Neuronal stem cell (in vitro differentiated cells): ENCODE results near the gene C22orf42.

ENCODE experiments used
- DNase-seq: peaks from one replicate; pipeline ENCODE4 v3.0.0-alpha.2; 2013; ENCODE audit warnings: low spot score
- H2AFZ ChIP-seq: one replicate; pipeline ENCODE4 v1.6.1; 2013; ENCODE audit warnings: mild to moderate bottlenecking, low read length, inconsistent platforms
- H2AK5ac ChIP-seq: 2 replicates; pipeline ENCODE4 v1.6.1; 2013; ENCODE audit warnings: low read depth, mild to moderate bottlenecking, inconsistent platforms, low read length, moderate library complexity, mixed read lengths
- H2BK120ac ChIP-seq: 2 replicates; pipeline ENCODE4 v1.6.1; 2013; ENCODE audit warnings: low read depth, mild to moderate bottlenecking, inconsistent platforms, low read length, moderate library complexity, mixed read lengths
- H2BK12ac ChIP-seq: one replicate; pipeline ENCODE4 v1.6.1; 2013; ENCODE audit warnings: low read length, inconsistent platforms
- H2BK15ac ChIP-seq: 2 replicates; pipeline ENCODE4 v1.6.1; 2013; ENCODE audit warnings: mild to moderate bottlenecking, low read length, inconsistent platforms, mixed read lengths
- H2BK5ac ChIP-seq: one replicate; pipeline ENCODE4 v1.6.1; 2013; ENCODE audit warnings: inconsistent platforms, mild to moderate bottlenecking, low read length, moderate library complexity
- H3K14ac ChIP-seq: one replicate; pipeline ENCODE4 v1.6.1; 2013; ENCODE audit warnings: low read length, inconsistent platforms
- H3K18ac ChIP-seq: 2 replicates; pipeline ENCODE4 v1.6.1; 2013; ENCODE audit warnings: low read length, inconsistent platforms
- H3K23ac ChIP-seq: 2 replicates; pipeline ENCODE4 v1.6.1; 2013; ENCODE audit warnings: low read depth, mild to moderate bottlenecking, mixed read lengths, low read length, inconsistent platforms; ENCODE audit not compliant: poor library complexity
- H3K27ac ChIP-seq: replicated peaks from 3 replicates; pipeline ENCODE4 v1.5.1; 2013; ENCODE audit warnings: low read length, inconsistent platforms
- H3K27me3 ChIP-seq, 3 experiments: 2 replicates each; pipeline ENCODE4 v1.6.1; 2013; ENCODE audit warnings: low read length in 3 of 3, mild to moderate bottlenecking in 2 of 3, inconsistent platforms in 1 of 3, low read depth in 1 of 3, mixed read lengths in 1 of 3, moderate library complexity in 1 of 3; ENCODE audit not compliant: control insufficient read depth in 3 of 3, insufficient read depth in 3 of 3
- H3K36me3 ChIP-seq, 2 donors: replicated peaks in 1 of 2; 2 replicates each; pipeline ENCODE4 v1.6.1; 2013; ENCODE audit warnings: low read length in 2 of 2; ENCODE audit not compliant: control insufficient read depth in 2 of 2, insufficient read depth in 2 of 2
- H3K4ac ChIP-seq: 2 replicates; pipeline ENCODE4 v1.6.1; 2013; ENCODE audit warnings: inconsistent platforms, mild to moderate bottlenecking, low read length, moderate library complexity
- H3K4me1 ChIP-seq, 2 donors: 1 replicate in 1 of 2; 2 replicates in 1 of 2; pipeline ENCODE4 v1.6.1; 2013; ENCODE audit warnings: low read length in 2 of 2, low read depth in 1 of 2; ENCODE audit not compliant: control insufficient read depth in 2 of 2, insufficient read depth in 1 of 2
- H3K4me2 ChIP-seq: one replicate; pipeline ENCODE4 v1.6.1; 2013; ENCODE audit warnings: mild to moderate bottlenecking, low read length, inconsistent platforms; ENCODE audit not compliant: insufficient read depth, poor library complexity, severe bottlenecking
- H3K4me3 ChIP-seq, 2 donors: 2 replicates each; pipeline ENCODE4 v1.5.1; 2013; ENCODE audit warnings: low read length in 2 of 2, mild to moderate bottlenecking in 2 of 2, inconsistent platforms in 1 of 2, moderate library complexity in 1 of 2
- H3K79me1 ChIP-seq: one replicate; pipeline ENCODE4 v1.6.1; 2013; ENCODE audit warnings: low read depth, mild to moderate bottlenecking, inconsistent platforms, low read length, moderate library complexity
- H3K9ac ChIP-seq: one replicate; pipeline ENCODE4 v1.6.1; 2013; ENCODE audit warnings: mild to moderate bottlenecking, low read depth, low read length, inconsistent platforms; ENCODE audit not compliant: poor library complexity
- H3K9me3 ChIP-seq, 2 donors: replicated peaks in 1 of 2; 2 replicates each; pipeline versions ENCODE3 to v1.6.1; 2013; ENCODE audit warnings: low read length in 2 of 2, mild to moderate bottlenecking in 2 of 2, inconsistent platforms in 1 of 2, low read depth in 1 of 2, mixed read lengths in 1 of 2, moderate library complexity in 1 of 2; ENCODE audit not compliant: control insufficient read depth in 2 of 2, insufficient read depth in 1 of 2
- H4K8ac ChIP-seq: one replicate; pipeline ENCODE4 v1.6.1; 2013; ENCODE audit warnings: low read depth, mild to moderate bottlenecking, inconsistent platforms, low read length, moderate library complexity
- H4K91ac ChIP-seq: one replicate; pipeline ENCODE4 v1.6.1; 2013; ENCODE audit warnings: low read length, low read depth, mild to moderate bottlenecking, inconsistent platforms; ENCODE audit not compliant: poor library complexity
- WGBS, 2 donors: extraction: QIAGEN DNeasy Blood & Tissue Kit; methylation state at CpG; one replicate each; pipeline ENCODE4 v1.1.7; 2013; ENCODE audit warnings: missing lambda C conversion rate in 2 of 2, mixed read lengths in 1 of 2; ENCODE audit not compliant: insufficient read length in 2 of 2, insufficient replicate concordance in 1 of 2; ENCODE audit errors: extremely low coverage in 2 of 2; 5-methylcytosine and 5-hydroxymethylcytosine counted together

Gene C22orf42

GRCh38 chr22:32202161-32202538, 43.0 kb upstream of the C22orf42 start:
- Histone ChIP-seq H3K4me1 (peaks cover 0 to 14% of the 10 kb centered on the region in 2 donors), H3K4ac (no peak overlapping the region), H3K14ac (no peak overlapping the region), H3K9me3 (no peaks in the 10 kb centered on the region), H3K27me3 (peaks cover 2 to 21% (median 10%) of the 10 kb centered on the region in 3 experiments), H4K8ac (no peak overlapping the region), H3K23ac (no peak overlapping the region), H2AFZ (peak overlapping the region; percentile 21), H3K18ac (no peak overlapping the region), H3K79me1 (peaks cover 9% of the 10 kb centered on the region), H3K27ac (no peak overlapping the region), H3K36me3 (peaks cover 0 to 1% of the 10 kb centered on the region in 2 donors), H3K4me3 (no peak overlapping the region), H3K9ac (no peak overlapping the region), H2BK12ac (no peak overlapping the region), H3K4me2 (no peak overlapping the region), H2BK15ac (no peak overlapping the region), H2BK120ac (no peak overlapping the region), H4K91ac (no peak overlapping the region), H2BK5ac (no peak overlapping the region), H2AK5ac (no peak overlapping the region)
- DNase-seq: no peak
- WGBS, 2 donors: no CpG with 5 or more reads among the region's 4 CpGs

- H3K23ac ChIP-seq: no peak overlapping the region
- no peak overlapping the region for H2BK12ac ChIP-seq
- no peak overlapping the region for H4K91ac ChIP-seq
- no peak for DNase-seq
- no peak overlapping the region for H2BK15ac ChIP-seq
- H2BK5ac ChIP-seq: no peak overlapping the region
- H3K4me1 ChIP-seq: peaks cover 0 to 11% of the 10 kb centered on the region in 2 donors
- H3K27me3 ChIP-seq: peaks cover 2 to 19% (median 16%) of the 10 kb centered on the region in 3 experiments
- no peak overlapping the region for H2AFZ ChIP-seq
- H3K36me3 ChIP-seq: no peaks in the 10 kb centered on the region
- H4K8ac ChIP-seq: no peak overlapping the region
- H2BK120ac ChIP-seq: no peak overlapping the region
- no peak overlapping the region for H2AK5ac ChIP-seq
- H3K14ac ChIP-seq: no peak overlapping the region
- no peak overlapping the region for H3K4me2 ChIP-seq
- H3K4ac ChIP-seq: no peak overlapping the region
- H3K18ac ChIP-seq: no peak overlapping the region
- H3K9me3 ChIP-seq: no peaks in the 10 kb centered on the region
- H3K9ac ChIP-seq: no peak overlapping the region
- H3K27ac ChIP-seq: no peak overlapping the region
- no peak overlapping the region for H3K4me3 ChIP-seq
- H3K79me1 ChIP-seq: peaks cover 9% of the 10 kb centered on the region
- WGBS, 2 donors: no CpG with 5 or more reads among the region's 10 CpGs
Measured at GRCh38 chr22:32200752-32201151, 41.6 kb upstream of the C22orf42 start.

GRCh38 chr22:32199961-32200360, 40.9 kb upstream of the C22orf42 start:
- no peak overlapping the region for H4K8ac ChIP-seq
- H3K36me3 ChIP-seq: no peaks in the 10 kb centered on the region
- H2BK15ac ChIP-seq: no peak overlapping the region
- H3K27me3 ChIP-seq: peaks cover 2 to 19% (median 16%) of the 10 kb centered on the region in 3 experiments
- DNase-seq: no peak
- no peak overlapping the region for H3K23ac ChIP-seq
- peaks cover 6% of the 10 kb centered on the region for H3K79me1 ChIP-seq
- no peak overlapping the region for H3K27ac ChIP-seq
- H3K4me1 ChIP-seq: peaks cover 0 to 9% of the 10 kb centered on the region in 2 donors
- H2BK5ac ChIP-seq: no peak overlapping the region
- no peak overlapping the region for H3K18ac ChIP-seq
- no peak overlapping the region for H4K91ac ChIP-seq
- no CpG with 5 or more reads among the region's 7 CpGs for WGBS, 2 donors
- H3K9me3 ChIP-seq: no peaks in the 10 kb centered on the region
- no peak overlapping the region for H2AFZ ChIP-seq
- H3K4me3 ChIP-seq: no peak overlapping the region
- H2BK12ac ChIP-seq: no peak overlapping the region
- no peak overlapping the region for H3K4ac ChIP-seq
- no peak overlapping the region for H2AK5ac ChIP-seq
- H3K14ac ChIP-seq: no peak overlapping the region
- H3K4me2 ChIP-seq: no peak overlapping the region
- H3K9ac ChIP-seq: no peak overlapping the region
- H2BK120ac ChIP-seq: no peak overlapping the region

- no peaks in the 10 kb centered on the region for H3K9me3 ChIP-seq
- no peak overlapping the region for H2BK120ac ChIP-seq
- no peak overlapping the region for H3K14ac ChIP-seq
- peaks cover 2 to 16% (median 16%) of the 10 kb centered on the region in 3 experiments for H3K27me3 ChIP-seq
- H3K4me1 ChIP-seq: peaks cover 0 to 6% of the 10 kb centered on the region in 2 donors
- no peak overlapping the region for H2BK5ac ChIP-seq
- no peak overlapping the region for H3K4me2 ChIP-seq
- no peak overlapping the region for H2AK5ac ChIP-seq
- no peak overlapping the region for H4K8ac ChIP-seq
- peaks cover 6% of the 10 kb centered on the region for H3K79me1 ChIP-seq
- no peak overlapping the region for H4K91ac ChIP-seq
- H3K9ac ChIP-seq: no peak overlapping the region
- no peak for DNase-seq
- H2BK15ac ChIP-seq: no peak overlapping the region
- no peak overlapping the region for H3K4ac ChIP-seq
- WGBS, 2 donors: no CpG with 5 or more reads among the region's 6 CpGs
- H3K23ac ChIP-seq: no peak overlapping the region
- H3K27ac ChIP-seq: no peak overlapping the region
- no peaks in the 10 kb centered on the region for H3K36me3 ChIP-seq
- H2AFZ ChIP-seq: no peak overlapping the region
- no peak overlapping the region for H3K4me3 ChIP-seq
- H3K18ac ChIP-seq: no peak overlapping the region
- H2BK12ac ChIP-seq: no peak overlapping the region
Measured at GRCh38 chr22:32199341-32199740, 40.2 kb upstream of the C22orf42 start.
